H1 (cell line): Measurements from ENCODE around the gene PPP1R11. TPM values are rescaled to one million over a fixed set of nuclear protein-coding genes. Genes with fewer than 3 reads are reported as not detected.
"Not testable (repeated sequence)": the region's sequence is repeated elsewhere in the genome, so short reads cannot be mapped to it uniquely, and the experiment has no call there.

Source experiments
- CTCF ChIA-PET: fragments of 300-600 bp; sonication (Branson Sonifier 250); formaldehyde crosslinking; loops from one replicate; lab custom pipeline; 2021; ENCODE audit not compliant: partially characterized antibody; lab: Charles Lee
- POLR2A ChIA-PET: fragments of 300-600 bp; sonication (Branson Sonifier 250); formaldehyde crosslinking; loops from one replicate; lab custom pipeline; 2021; ENCODE audit warnings: inconsistent platforms; ENCODE audit not compliant: partially characterized antibody; lab: Charles Lee
- DNase-seq, 2 experiments: peaks; one replicate each; pipeline versions ENCODE4 v3.0.0 to v3.0.0-alpha.2; 2010 to 2022; ENCODE audit warnings: low spot score in 2 of 2, low read depth in 1 of 2, mixed read lengths in 1 of 2
- FAIRE-seq: peaks from 2 replicates; lab custom pipeline; 2011; peaks lifted over from hg19 to GRCh38; lab: Jason Lieb, UNC
- H2AFZ ChIP-seq: 2 replicates; pipeline ENCODE4 v1.8.1; 2012; ENCODE audit warnings: low read length, inconsistent platforms
- H2AK5ac ChIP-seq: 2 replicates; pipeline ENCODE4 v1.6.1; 2013; ENCODE audit warnings: low read depth, low read length
- H2BK120ac ChIP-seq: replicated peaks from 2 replicates; pipeline ENCODE3; 2013; ENCODE audit warnings: low read depth, low read length, inconsistent platforms
- H2BK12ac ChIP-seq: 2 replicates; pipeline ENCODE4 v1.6.1; 2013; ENCODE audit warnings: low read depth, low read length
- H2BK15ac ChIP-seq: 2 replicates; pipeline ENCODE4 v1.6.1; 2013; ENCODE audit warnings: low read length
- H2BK20ac ChIP-seq: 2 replicates; pipeline ENCODE4 v1.6.1; 2013; ENCODE audit warnings: low read length
- H2BK5ac ChIP-seq: 2 replicates; pipeline ENCODE4 v1.6.1; 2013; ENCODE audit warnings: low read depth, low read length
- H3K14ac ChIP-seq: 2 replicates; pipeline ENCODE4 v1.6.1; 2013; ENCODE audit warnings: inconsistent platforms; ENCODE audit not compliant: insufficient read length
- H3K18ac ChIP-seq: 2 replicates; pipeline ENCODE4 v1.6.1; 2013; ENCODE audit warnings: low read length; ENCODE audit errors: extremely low read depth
- H3K23ac ChIP-seq: 2 replicates; pipeline ENCODE4 v1.6.1; 2013; ENCODE audit warnings: inconsistent platforms; ENCODE audit not compliant: insufficient read length
- H3K23me2 ChIP-seq: 2 replicates; pipeline ENCODE4 v1.6.1; 2013; ENCODE audit warnings: low read depth, low read length
- H3K27ac ChIP-seq: 2 replicates; pipeline ENCODE4 v1.6.1; 2011; ENCODE audit warnings: low read depth, low read length, inconsistent platforms
- H3K27me3 ChIP-seq, 4 experiments: replicated peaks in 1 of 4; 1 replicate in 1 of 4; 2 replicates in 3 of 4; pipeline versions ENCODE4 v1.6.1 to v1.8.1; 2011 to 2013; ENCODE audit warnings: low read length in 3 of 4, mild to moderate bottlenecking in 3 of 4, inconsistent platforms in 2 of 4, mixed read lengths in 2 of 4, moderate library complexity in 1 of 4; ENCODE audit not compliant: control insufficient read depth in 3 of 4, insufficient read depth in 3 of 4; ENCODE audit errors: extremely low read depth in 1 of 4
- H3K36me3 ChIP-seq, 4 experiments: 2 replicates each; pipeline versions ENCODE4 v1.6.1 to v1.8.1; 2011 to 2013; ENCODE audit warnings: mild to moderate bottlenecking in 4 of 4, low read length in 3 of 4, moderate library complexity in 2 of 4, control low read depth in 1 of 4, inconsistent platforms in 1 of 4; ENCODE audit not compliant: insufficient read depth in 4 of 4, control insufficient read depth in 2 of 4
- H3K4ac ChIP-seq: replicated peaks from 2 replicates; pipeline ENCODE3; 2013; ENCODE audit warnings: low read length, low read depth, mixed read lengths, inconsistent platforms; ENCODE audit not compliant: insufficient read length
- H3K4me1 ChIP-seq, 4 experiments: replicated peaks in 1 of 4; 1 replicate in 1 of 4; 2 replicates in 3 of 4; pipeline versions ENCODE4 v1.6.1 to v1.8.1; 2011 to 2013; ENCODE audit warnings: low read length in 3 of 4, inconsistent platforms in 2 of 4, mixed read lengths in 1 of 4; ENCODE audit not compliant: insufficient read depth in 4 of 4, control insufficient read depth in 3 of 4
- H3K4me2 ChIP-seq, 2 experiments: 2 replicates each; pipeline versions ENCODE4 v1.6.1 to v1.8.1; 2011 to 2013; ENCODE audit warnings: low read depth in 2 of 2, low read length in 2 of 2, control low read depth in 1 of 2, inconsistent platforms in 1 of 2, mild to moderate bottlenecking in 1 of 2; ENCODE audit not compliant: insufficient read depth in 1 of 2
- H3K4me3 ChIP-seq, 4 experiments: fragments of 200-600, 300-600 bp in 1 of 4; sonication (generic), shearing (Covaris generic), sonication (Bioruptor Twin) in 1 of 4; 2 replicates each; pipeline versions ENCODE4 v1.5.1 to v1.8.1; 2011 to 2016; ENCODE audit warnings: low read length in 4 of 4, low read depth in 3 of 4, control low read depth in 2 of 4, inconsistent platforms in 2 of 4, mild to moderate bottlenecking in 2 of 4, mixed read lengths in 1 of 4, moderate library complexity in 1 of 4; ENCODE audit not compliant: insufficient read depth in 2 of 4; ENCODE audit errors: extremely low read depth in 1 of 4
- H3K56ac ChIP-seq: replicated peaks from 2 replicates; pipeline ENCODE3; 2013; ENCODE audit warnings: low read depth, mild to moderate bottlenecking, mixed read lengths, low read length, inconsistent platforms; ENCODE audit not compliant: insufficient read length
- H3K79me1 ChIP-seq: 2 replicates; pipeline ENCODE4 v1.6.1; 2013; ENCODE audit warnings: low read depth, low read length, control low read depth
- H3K79me2 ChIP-seq, 2 experiments: 2 replicates each; pipeline versions ENCODE4 v1.6.1 to v1.8.1; 2012 to 2013; ENCODE audit warnings: low read length in 2 of 2, mild to moderate bottlenecking in 2 of 2, inconsistent platforms in 1 of 2; ENCODE audit not compliant: insufficient read depth in 2 of 2, control insufficient read depth in 1 of 2
- H3K9ac ChIP-seq, 4 experiments: replicated peaks in 1 of 4; 1 replicate in 1 of 4; 2 replicates in 3 of 4; pipeline versions ENCODE4 v1.6.1 to v1.8.1; 2011 to 2013; ENCODE audit warnings: low read depth in 3 of 4, low read length in 3 of 4, control low read depth in 2 of 4, mild to moderate bottlenecking in 2 of 4, moderate library complexity in 2 of 4, inconsistent platforms in 1 of 4; ENCODE audit errors: extremely low read depth in 1 of 4
- H3K9me3 ChIP-seq, 2 experiments: 2 replicates each; pipeline versions ENCODE4 v1.6.1 to v1.8.1; 2012 to 2013; ENCODE audit warnings: mild to moderate bottlenecking in 2 of 2, moderate library complexity in 2 of 2, control low read depth in 1 of 2, inconsistent platforms in 1 of 2, low read depth in 1 of 2, low read length in 1 of 2, mixed read lengths in 1 of 2; ENCODE audit not compliant: insufficient read depth in 2 of 2
- H4K20me1 ChIP-seq, 2 experiments: replicated peaks in 1 of 2; 2 replicates each; pipeline versions ENCODE3 to v1.8.1; 2011 to 2013; ENCODE audit warnings: inconsistent platforms in 2 of 2, low read length in 2 of 2, mild to moderate bottlenecking in 1 of 2; ENCODE audit not compliant: insufficient read depth in 2 of 2, control insufficient read depth in 1 of 2
- H4K5ac ChIP-seq: 2 replicates; pipeline ENCODE4 v1.6.1; 2013; ENCODE audit warnings: low read length, low read depth, mixed read lengths, inconsistent platforms; ENCODE audit not compliant: insufficient read length
- H4K8ac ChIP-seq: 2 replicates; pipeline ENCODE4 v1.8.0; 2013; ENCODE audit warnings: mild to moderate bottlenecking, moderate library complexity, low read length, inconsistent platforms; ENCODE audit not compliant: insufficient read depth; ENCODE audit errors: extremely low read depth
- H4K91ac ChIP-seq: replicated peaks from 2 replicates; pipeline ENCODE3; 2013; ENCODE audit warnings: low read length, mixed read lengths, inconsistent platforms; ENCODE audit not compliant: insufficient read length
- polyA plus RNA-seq, 7 experiments: library from polyadenylated mRNA; depleted of rRNA in 3 of 7; stranded (reverse) in 5 of 7; unstranded in 2 of 7; fragments of >200 nt in 5 of 7; fragments of 200-250 nt in 2 of 7; gene quantifications; 1 replicate in 5 of 7; 2 replicates in 1 of 7; 4 replicates in 1 of 7; pipeline versions ENCODE4 v1.2.1 to v1.2.3, GENCODE V29; 2011 to 2013; ENCODE audit warnings: missing spikeins in 2 of 7, mixed read lengths in 2 of 7
- total RNA-seq: library from RNA; stranded (reverse); fragmentation: NEBNext Ultra II Directional; extraction: Animal tissue kit (Norgen Biotek cat#: 25700); gene quantifications from 2 replicates; pipeline ENCODE4 v1.2.1, GENCODE V29; 2021

PPP1R11 gene
- total and polyA plus RNA-seq, 2 of the 8 experiments (the other 6 are each of a cell fraction or from before 2014, with no cell fraction given): 26.1 to 32.8 TPM

DNA sequence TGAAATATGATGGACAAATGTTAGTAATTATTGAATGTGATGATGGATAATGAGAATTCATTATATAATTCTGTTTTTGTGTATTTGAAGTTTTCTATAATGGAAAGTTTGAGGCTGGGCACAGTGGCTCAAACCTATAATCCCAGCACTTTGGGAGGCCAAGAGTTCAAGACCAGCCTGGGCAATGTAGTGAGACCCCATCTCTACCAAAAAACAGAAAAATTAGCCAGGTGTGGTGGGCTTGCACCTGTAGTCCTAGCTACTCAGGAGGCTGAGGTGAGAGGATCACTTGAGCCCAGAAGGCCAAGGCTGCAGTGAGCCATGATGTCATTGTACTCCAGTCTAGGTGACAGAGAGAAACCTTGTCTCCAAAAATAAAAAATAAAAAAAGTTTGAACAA is 44.3 kb upstream of the PPP1R11 start:
- H3K9ac ChIP-seq, H3K23me2 ChIP-seq, H3K36me3 ChIP-seq, H2BK20ac ChIP-seq, H3K18ac ChIP-seq, POLR2A ChIA-PET, DNase-seq, H3K4me1 ChIP-seq, H3K4ac ChIP-seq, H3K56ac ChIP-seq, H4K5ac ChIP-seq, H3K9me3 ChIP-seq, H4K8ac ChIP-seq, H4K91ac ChIP-seq, H4K20me1 ChIP-seq, H3K79me2 ChIP-seq, H3K27ac ChIP-seq, H2BK12ac ChIP-seq, H3K27me3 ChIP-seq, H2BK5ac ChIP-seq, H2AK5ac ChIP-seq, H3K79me1 ChIP-seq, H3K23ac ChIP-seq, H3K14ac ChIP-seq, H2BK15ac ChIP-seq, H2BK120ac ChIP-seq, H3K4me3 ChIP-seq, FAIRE-seq, H2AFZ ChIP-seq, H3K4me2 ChIP-seq: not testable (repeated sequence)
- CTCF ChIA-PET: interaction anchor here (1.2 kb wide), 1 partner anchor 175 kb away, joined by 3 read pairs; no protein-coding TSS in a partner anchor
